Frontal cortex (tissue), 4 donors: ENCODE data around the gene AGPAT3. TPM values are rescaled to one million over a fixed set of nuclear protein-coding genes. Genes with fewer than 3 reads are reported as not detected.

ENCODE experiments used
- DNase-seq, 2 donors: peaks; one replicate each; pipeline ENCODE4 v3.0.0; 2012; ENCODE audit warnings: low spot score in 2 of 2
- FAIRE-seq: peaks from 2 replicates; lab custom pipeline; 2012; peaks lifted over from hg19 to GRCh38; lab: Jason Lieb, UNC
- total RNA-seq: library from RNA; depleted of rRNA; stranded (reverse); fragments of >200 nt; gene quantifications from one replicate; pipeline ENCODE4 v1.2.3, GENCODE V29; 2014
- donor health status: control.
- donor health status: control.
- donor health status: control.

The AGPAT3 gene
- total RNA-seq, 1 donor from 2014 or later, result 26.1 TPM

DNA sequence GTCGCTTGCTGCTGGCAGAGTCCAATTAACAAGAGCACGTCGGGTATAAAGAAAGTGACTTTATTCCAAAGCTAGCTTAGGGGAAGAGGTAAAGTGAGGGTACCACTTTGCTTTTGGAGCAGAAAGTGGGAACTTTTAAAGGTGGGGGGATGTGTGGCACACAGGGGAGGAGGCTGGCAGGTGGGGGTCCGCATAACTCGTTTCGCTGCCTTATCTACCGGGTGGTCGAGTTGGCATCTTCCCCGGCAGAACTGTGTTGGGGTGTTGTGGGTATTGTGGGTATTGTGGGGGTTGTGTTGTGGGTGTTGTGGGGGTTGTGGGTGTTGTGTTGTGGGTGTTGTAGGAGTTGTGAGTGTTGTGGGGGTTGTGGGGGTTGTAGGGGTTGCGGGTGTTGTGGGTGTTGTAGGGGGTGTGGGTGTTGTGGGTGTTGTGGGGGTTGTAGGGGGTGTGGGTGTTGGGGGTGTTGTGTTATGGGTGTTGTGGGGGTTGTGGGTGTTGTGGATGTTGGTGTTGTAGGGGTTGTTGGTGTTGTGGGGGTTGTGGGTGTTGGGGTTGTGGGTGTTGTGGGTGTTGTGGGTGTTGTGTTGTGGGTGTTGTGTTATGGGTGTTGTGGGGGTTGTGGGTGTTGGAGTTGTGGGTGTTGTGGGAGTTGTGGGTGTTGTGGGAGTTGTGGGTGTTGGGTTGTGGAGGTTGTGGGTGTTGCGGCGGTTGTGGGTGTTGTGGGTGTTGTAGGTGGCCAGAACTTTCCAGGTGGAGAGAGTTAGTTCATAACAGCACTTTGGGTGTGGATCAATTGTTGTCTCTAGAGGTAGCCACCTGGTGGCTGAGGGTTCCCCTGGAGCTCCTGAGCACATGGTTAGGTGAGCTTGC lies 52.7 kb downstream of the AGPAT3 start:
- DNase-seq (no peak), FAIRE-seq (no peak)

DNA sequence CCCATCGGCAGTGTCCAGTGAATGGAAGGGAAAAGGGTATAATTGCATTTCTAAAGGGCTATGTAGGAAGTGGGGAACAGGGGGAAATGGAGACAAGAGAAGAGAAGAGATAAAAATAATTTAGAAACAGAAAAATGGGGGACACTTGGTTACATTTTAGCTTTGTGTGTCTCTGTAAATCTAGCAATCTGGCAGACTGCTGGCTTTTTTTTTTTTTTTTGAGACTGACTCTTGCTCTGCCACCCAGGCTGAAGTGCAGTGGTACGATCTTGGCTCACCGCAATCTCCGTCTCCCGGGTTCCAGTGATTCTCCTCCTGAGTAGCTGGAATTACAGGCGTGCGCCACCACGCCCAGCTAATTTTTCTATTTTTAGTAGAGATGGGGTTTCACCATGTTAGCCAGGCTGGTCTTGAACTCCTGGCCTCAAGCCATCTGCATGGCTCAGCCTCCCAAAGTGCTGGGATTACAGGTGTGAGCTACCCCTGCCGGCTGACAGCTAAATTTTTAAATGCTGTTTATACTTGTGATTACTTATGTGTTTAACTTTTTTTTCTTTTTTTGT lies 53.4 kb downstream of the AGPAT3 start:
- DNase-seq, result no peak
- no peak for FAIRE-seq

DNA sequence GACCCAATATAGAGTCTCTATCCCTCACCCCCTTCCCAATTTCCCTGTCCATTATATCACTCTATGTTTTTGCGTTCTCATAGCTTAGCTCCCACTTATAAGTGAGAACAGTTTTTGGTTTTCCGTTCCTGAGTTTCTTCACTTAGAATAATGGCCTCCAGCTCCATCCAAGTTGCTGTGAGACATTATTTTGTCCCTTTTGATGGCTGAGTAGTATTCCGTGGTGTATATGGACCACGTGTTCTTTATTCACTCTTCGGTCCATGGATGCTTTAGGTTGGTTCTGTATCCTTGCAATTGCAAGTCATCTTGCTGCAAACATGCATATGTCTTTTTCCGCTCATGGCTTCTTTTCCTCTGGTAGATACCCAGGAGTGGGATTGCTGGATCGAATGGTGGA lies 54.3 kb downstream of the AGPAT3 start:
- no peak for DNase-seq
- no peak for FAIRE-seq

DNA sequence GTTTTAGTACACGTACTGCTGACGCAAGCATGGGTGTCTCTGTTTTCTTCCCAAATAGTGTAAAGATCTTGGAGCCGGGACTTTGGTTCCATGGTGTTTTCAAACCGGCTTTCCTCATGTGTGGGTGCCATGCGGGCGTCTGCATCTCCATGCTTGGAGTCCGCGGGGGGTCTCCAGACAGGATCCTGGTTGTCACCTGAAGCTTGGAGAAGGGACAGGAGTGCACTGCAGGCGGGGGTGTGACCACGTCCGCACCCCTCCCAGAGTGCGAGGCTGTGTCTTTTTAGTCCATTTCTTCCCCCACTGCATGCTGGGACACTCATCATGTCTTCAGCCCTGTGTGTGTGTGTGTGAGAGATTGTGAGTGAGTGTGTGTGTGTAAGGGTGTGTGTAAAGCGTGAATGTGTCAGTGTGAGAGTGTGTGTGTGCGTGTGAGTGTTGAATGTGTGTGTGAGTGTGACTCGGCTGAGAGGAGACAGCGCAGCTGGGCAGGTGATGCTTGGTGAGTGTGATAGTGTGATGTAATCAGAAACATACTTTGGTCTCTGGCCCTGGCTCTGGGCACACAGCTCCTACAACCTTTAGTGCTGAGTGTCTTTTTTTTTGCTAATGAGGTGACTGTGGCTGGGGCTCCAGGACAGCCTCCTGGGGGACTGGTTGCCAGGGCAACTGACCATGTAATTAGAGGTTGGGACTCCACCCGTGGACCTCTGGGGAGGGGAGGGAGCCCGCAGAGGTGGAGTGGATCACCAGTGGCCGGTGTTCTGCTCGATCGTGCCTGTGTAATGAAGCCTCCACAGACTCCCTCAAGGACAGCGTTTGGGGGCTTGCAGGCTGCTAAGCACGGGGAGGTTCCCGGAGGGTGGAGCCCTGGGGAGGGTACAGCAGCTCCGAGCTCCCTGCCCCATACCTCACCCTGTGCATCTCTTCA lies 55.1 kb downstream of the AGPAT3 start:
- FAIRE-seq, result no peak

DNA sequence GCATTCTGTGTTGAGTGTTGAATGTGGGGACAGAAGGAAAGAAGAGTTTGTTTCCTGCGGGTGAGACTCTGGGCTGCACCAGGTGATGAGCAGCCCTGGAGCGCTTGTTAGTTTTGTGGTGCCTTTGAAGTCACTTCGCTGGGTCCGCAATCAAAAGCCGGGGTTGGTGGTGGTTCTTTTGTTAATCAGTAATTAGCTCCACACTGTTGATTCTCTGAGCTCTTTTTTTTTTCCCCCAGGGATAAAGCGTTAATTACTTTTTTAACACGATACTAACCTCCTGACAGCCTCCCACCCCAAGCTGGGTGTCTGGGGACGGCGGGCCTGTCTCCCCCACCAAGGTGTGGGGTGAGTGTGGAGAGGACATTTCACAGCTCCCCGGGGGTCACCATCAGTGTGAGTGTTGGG lies 56.6 kb downstream of the AGPAT3 start:
- FAIRE-seq, result no peak
- DNase-seq, result no peak

More for the DNA sequence above, 55.1 kb downstream of the AGPAT3 start:
- DNase-seq, result no peak

DNA sequence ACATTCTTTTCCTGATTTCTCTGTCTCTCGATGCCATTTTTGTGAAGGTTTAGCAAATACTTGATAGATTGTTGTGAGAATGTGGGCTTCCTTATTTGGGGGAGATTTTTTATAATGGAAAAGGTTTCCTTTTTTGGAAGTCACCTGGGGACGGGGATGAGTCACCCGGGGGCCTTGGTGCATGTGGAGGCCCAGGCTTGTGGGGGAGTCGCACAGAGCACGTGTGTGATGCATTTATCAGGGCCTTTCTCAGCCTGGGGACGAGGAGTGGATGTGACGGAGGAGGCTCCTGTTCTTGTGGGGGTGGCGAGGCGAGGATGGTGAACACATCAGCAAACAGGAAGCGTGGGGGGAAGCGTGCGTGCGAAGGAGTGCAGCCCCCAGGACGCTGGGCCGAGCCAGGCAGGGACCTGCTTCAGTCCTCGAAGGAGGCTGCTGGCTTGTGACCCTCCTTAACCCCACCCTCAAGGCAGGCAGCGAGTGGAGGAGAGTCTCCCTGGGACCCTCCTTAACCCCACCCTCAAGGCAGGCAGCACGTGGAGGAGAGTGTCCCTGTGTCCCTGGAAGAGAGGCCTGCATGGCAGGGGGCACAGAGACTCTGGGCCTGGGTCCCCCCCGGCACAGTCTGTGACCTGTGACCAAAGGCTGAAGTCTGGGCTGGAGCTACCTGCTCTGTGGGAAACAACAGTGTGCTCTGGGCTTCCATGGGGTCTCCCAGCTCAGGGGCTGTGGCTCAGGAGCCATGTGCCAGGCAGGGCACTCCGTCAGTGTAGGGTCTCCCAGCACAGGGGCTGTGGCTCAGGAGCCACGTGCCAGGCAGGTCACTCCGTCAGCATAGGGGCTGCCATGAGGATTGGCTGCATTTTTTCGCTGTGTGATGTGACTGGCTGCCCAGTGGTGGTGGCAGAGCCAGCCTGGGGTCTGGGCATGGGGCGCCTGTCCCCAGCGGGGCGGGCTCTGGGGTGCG lies 57.2 kb downstream of the AGPAT3 start:
- FAIRE-seq (no peak), DNase-seq (no peak)

DNA sequence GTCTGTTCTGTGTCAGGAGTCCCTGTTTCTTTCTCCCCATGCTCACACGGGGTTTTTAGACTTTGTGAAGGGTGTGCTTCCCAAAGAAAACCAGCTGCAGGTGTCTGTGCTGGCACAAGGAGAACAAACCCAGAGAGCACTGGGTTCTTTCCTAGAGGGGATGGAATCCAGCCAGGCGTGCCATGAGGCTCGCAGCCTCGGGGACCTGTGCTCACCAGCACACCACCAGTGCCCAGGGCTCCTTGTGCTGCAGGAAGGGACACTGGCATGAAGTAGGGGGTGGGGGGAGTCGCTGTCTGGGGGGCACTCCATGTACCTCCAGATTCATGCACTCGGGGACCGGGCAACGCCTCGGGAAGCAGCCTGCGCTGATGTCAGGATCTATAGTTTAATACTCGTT lies 57.9 kb downstream of the AGPAT3 start:
- no peak for FAIRE-seq
- no peak for DNase-seq

DNA sequence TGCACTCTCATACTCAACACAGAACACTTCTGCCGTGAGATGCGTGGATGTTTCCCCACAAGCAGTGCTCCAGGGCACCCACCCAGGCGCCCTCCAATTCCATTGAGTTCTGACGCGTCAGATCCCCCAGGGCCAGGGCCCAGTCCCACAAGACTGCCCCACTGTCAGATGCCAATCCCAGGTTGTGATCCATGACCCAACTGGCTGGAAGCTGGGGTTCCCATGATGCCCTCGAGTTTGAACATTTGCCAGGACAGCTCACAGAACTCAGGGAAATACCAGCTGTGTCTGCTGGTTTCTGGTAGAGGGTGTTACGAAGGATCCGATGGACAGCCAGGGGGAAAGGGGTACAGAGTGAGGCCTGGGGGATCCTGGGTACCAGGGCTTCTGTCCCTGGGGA lies 58.4 kb downstream of the AGPAT3 start:
- FAIRE-seq, result no peak
- DNase-seq, result peak in 1 of 2 donors; percentile 64

DNA sequence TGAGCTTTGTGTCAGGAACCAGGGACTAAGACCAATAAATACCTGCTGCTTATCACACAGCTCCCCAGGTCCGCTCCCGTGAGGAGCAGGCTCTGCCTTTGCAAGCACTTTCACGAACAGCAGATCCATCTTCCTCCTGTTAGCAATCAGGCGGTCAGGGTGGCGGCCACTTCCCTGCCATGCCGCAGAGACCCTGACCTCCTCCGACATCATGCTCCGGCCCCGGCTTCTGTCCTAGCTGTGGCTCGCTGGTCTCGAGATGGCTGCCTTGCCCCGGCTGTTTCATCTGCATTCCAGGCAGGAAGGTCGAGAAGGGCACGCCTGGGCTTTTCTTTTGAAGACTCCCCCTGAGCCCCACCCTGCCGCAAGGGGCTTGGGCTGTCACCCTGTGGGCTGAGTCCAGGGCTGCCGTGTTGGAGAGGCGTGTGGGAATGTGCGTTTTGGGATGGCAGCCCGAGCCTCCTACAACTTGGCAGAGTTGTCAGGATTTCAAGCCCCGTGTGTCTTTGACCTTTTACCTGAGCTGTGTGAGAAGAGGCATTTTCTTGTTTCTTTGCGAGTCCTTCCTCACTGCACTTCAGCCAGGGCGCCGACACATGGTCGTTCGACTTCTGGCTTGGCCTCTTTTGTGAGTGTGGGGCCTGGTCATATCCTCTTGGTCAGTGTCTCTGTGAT lies 59.5 kb downstream of the AGPAT3 start:
- DNase-seq (no peak), FAIRE-seq (no peak)

DNA sequence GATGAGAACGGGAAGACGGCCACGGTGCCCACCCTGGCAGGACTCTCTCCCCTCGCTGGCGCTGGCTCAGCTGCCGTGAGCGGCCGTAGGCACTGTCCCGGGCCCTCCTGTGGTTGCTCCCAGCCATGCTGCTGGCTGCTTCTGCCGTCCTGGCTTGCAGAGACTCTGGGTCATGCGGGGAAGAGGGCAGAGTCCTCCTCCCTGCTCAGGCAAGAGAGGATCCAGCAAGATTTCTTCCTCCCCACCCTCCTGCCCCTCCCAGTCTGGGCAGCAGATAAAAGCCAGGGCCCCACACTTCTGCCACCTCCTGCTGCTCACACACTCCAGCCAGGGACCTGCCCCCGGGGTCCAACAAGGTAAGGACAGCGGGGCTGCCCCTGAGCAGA lies 60.1 kb downstream of the AGPAT3 start:
- DNase-seq (no peak), FAIRE-seq (no peak)

DNA sequence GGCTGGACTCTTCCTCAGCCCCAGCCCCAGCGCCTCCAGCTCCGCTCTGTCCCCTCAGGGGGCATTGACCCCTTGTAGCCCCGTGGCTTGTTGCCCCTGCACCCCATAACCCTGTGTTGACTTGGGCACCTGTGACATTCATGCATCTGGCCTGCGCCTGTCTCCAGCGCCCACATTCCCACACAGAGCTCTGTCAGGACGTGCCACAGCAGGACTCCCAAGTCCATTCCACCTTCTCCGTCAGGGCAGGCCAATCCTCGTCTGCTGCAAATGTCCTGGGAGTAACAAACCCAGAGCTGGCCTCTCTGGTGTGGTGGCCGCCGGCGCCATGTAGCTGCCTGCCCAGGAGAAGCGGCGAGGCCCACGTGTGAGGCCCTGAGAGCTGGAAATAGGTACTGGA lies 60.6 kb downstream of the AGPAT3 start:
- FAIRE-seq (no peak), DNase-seq (no peak)

DNA sequence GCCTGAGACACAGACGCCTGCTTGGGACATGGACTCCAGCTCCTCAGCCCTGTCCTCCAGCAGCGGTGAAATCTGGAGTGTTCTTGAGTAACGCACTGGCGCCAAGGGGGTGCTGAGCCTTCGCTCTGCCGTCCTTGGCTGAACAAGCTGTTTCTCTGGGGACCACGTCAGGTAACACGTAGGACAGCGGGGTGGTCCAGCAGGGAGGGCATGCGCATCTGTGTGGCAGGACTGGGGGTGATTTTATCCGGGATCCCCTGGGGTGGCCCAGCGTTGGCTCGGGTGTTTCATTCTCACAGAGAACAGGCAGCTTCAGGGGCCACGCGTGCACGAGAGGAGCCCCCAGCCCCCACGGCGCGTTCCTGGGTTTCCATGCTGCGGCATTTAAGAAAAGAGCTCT lies 61.2 kb downstream of the AGPAT3 start:
- FAIRE-seq, result no peak
- DNase-seq, result no peak

DNA sequence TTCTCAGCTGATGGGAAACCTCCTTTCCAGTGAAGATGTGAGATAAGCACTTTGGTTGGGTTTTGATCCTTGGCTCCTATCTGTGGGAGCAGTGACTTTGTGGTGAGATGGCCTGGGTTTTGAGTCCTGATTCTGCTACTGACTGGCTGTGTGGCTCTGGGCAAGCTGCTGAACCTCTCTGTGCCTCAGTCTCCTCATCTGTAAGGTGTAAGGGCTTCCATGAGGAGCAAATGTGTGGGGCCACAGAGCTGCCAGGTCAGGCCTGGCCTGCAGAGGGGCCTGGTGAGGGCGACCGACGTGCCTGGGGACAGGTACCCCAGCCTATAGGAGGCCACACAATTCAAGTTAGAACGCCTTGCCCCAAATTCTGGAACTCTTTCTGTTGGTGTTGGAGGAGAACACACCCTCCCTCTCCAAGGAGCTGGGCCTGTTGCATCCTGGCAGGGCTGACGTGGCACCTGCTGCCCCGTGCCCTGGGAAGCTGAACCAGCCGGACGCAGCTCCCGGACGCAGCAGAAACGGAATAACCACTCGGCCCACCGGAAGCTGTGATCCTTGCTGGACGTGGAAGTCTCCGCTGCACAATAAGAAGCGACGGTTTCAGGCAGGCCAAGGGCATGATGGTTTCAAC lies 62.7 kb downstream of the AGPAT3 start:
- no peak for FAIRE-seq

DNA sequence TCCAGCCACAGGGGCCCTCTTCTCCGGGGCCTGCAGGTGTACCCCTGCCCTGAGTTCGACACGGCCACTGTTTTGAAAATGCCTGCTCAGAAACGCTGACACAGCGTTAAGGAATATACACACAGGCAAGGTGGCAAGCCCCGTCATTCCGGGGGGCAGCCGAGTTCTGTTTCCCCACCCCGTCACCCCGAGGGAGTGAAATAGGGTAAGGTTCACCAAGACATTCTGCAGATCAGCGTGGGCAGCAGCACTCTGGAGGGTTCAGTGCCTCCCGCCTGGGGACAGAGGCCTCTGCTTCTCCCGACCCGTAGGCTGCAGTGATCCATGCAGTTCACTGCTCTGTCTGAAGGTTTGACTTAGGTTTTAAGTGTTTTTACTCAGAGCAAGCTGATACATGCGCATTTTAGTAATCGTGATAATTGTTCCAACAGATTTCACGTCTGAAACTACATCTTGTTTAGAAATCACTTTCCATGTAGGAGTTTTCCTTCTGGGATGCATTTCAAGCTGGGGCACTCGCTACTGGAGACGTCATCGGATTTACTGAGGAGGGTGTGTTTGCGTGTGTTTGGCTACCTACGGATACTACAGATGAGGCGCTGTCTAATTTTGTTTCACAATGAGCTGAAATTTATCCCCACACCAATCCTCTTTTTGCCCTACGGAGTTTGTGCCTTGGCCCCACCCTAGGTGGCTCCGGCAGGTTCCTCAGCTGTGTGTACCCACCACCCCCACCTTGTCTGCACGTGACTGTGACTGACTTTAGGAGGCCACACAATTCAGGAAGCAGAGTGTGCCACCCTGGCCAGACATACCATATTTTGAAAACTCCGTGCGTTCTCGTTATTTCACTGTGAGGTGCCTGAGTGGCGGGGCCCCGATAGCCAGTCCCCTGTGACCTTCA lies 63.5 kb downstream of the AGPAT3 start:
- FAIRE-seq, result no peak

More for the DNA sequence above, 62.7 kb downstream of the AGPAT3 start:
- no peak for DNase-seq

DNA sequence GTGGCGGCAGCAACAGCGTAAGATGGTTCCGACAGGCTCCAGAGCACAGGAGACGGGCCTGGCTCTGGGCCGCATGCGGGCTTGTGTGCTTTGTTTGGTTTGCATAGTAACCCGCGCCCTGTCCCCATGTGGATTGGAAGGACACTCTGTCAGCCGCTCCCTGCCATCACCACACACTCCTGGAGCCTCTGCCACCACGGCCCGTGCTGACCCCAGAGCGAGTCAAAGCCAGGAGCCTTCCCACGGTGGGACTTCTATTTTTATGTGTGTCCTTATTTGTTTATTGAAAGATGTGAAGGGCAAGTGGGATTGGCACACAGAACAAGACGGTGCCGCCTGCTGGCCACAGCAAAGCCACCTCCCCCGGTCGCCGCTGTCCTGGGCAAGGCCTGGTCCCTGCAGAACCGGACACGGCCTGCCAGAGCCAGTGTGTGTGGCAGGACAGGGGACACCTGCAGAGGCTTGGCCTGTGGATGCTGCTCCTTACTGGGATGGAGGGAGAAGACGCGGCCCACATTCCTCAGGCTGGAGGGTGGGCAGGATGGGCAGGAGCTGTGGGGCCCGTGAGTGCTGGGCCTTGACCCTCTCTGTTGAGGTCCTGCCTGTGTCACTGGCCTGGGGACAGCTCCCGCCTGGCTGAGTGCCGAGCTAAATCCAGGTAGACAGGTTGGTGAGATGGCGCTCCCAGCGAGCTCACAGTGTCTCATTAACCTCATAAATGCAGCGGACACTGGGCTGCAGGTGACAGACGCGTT lies 64.4 kb downstream of the AGPAT3 start:
- no peak for DNase-seq
- FAIRE-seq, result no peak

More for the DNA sequence above, 63.5 kb downstream of the AGPAT3 start:
- DNase-seq, result no peak

DNA sequence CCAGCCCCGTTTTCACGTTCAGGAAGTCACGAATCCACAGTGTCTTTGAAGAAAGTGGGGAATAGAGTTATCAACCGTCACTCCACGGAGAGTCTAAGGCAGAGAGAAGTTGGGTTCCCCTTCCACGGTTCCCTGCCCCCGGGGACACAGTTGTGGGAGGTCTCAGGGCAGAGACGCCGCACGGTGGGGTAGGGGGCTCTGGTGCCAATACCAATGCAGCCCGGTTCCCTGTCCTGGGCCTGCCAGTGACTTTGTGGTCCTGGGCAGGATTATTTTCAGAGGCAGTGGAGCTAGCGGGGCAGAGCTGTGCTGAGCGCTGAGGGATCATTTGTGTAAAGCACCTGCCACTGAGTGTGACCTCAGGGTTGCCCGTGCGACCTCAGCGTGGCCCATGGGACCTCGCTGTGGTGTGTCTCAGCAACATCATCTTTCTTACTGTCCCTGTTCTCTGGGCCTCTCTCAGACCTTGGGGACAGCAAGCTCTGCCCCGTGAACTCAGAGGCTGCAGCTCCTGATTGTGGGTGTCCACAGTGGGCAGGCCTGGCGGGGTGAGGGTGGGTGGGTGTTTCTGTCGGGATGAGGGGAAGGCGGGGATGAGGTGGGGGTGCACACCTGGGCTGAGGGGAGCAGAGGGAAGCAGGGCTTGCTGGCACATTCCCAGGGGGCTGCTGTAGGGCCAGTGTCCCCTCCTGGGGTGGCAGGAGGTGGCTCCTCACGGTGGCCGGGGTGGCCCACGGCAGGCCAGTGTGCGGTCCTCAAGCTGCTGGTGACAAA lies 65.2 kb downstream of the AGPAT3 start:
- FAIRE-seq (no peak), DNase-seq (no peak)
